ENCODE data around the gene PYY. TPM values are rescaled to one million over a fixed set of nuclear protein-coding genes. Genes with fewer than 3 reads are reported as not detected.
"Not testable (repeated sequence)": the region's sequence is repeated elsewhere in the genome, so short reads cannot be mapped to it uniquely, and the experiment has no call there.

Gene PYY
- total RNA-seq, 1 donor from 2014 or later = 0.64 TPM

DNA sequence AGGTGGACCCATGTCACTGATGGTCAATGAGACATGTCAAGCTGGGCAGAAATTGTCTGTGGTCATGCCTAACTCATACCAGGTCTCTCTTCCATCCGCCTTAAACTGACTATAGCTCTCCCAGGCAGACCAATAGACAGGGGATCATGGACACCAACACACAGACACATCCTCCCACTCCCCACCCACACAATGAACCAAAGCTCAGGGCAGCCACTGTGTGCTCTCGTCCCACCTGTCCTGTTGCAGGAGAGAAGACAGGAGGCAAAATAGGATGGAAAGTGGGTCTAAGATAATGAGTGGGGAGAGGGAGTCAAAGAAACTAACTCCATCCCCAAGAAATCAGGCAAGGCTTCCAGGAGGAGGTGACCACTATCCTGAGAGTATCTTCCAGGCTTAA, 3.2 kb downstream of the PYY start:
- no peak for DNase-seq (ENCODE audit: extremely low read depth, low read depth, low spot score)

- no peak for DNase-seq (ENCODE audit: extremely low read depth, low read depth, low spot score)
Measured at GRCh38 chr17:43949781-43950180, 4.0 kb downstream of the PYY start.

- DNase-seq (ENCODE audit: extremely low read depth, low read depth, low spot score) = no peak
Measured at GRCh38 chr17:43946781-43947180, 7.0 kb downstream of the PYY start.

DNA sequence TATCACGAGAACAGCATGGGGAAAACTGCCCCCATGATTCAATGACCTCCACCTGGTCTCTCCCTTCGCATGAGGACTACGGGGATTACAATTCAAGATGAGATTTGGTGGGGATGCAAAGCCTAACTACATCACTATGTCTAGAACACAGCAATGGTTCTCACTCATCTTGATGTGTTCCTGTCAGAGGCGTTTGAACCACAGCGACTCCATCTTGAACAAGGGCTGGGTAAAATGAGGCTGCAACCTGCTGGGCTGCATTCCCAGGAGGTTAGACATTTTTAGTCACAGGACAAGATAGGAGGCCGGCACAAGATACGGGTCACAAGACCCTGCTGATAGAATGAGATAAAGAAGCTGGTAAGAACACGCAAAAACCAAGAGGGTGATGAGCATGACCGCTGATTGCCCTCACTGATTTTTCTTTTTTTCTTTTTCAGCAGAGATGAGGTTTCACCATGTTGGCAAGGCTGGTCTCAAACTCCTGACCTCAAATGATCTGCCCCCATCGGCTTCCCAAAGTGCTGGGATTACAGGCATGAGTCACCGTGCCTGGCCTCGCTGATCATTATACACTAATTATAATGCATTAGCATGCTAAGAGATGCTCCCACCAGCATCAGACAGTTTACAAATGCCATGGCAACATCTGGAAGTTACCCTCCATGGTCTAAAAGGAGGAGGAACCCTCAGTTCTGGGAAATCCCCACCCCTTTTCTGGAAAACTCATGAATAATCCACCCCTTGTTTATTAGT, 8.5 kb downstream of the PYY start:
- no peak for DNase-seq (ENCODE audit: extremely low read depth, low read depth, low spot score)

DNA sequence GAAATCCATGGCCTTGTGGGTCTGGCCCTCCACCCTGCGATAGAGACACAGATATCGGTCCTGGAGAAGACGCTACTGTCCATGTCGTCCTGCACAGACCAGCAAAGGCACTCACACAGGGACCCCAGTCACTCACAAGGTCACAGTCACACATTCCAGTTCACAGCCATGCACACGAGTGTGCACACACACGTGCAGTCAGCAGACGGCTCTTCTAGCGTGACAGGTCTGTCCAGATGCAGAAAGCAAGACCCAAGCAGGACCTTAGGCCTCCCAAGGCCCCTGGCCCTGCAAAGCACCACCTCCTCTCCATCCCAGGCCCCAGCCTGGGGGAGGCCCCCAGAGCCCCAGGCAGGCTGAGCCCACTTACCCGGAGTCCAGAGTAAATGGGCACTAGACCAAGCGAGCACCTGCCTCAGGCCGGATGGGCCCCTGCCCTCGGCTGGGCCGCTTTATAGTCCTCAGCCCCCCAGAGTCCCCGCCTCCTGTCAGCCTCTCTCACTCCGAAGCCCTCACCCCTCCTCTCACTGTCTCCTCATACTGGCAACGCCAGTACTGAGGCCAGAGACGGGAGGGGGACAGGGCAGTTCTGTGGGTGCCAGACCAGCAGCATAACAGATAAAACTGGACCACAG, 11.6 kb downstream of the PYY start, which contains the start of gene PPY:
Gene PPY (minus strand): TSS at position 426 of the 635 bp plus-strand sequence. CDS start 822 bp downstream, outside the sequence.
- DNase-seq (ENCODE audit: extremely low read depth, low read depth, low spot score) = no peak

GRCh38 chr17:43940630-43941029, 13.1 kb downstream of the PYY start:
- DNase-seq (ENCODE audit: extremely low read depth, low read depth, low spot score) = no peak

DNA sequence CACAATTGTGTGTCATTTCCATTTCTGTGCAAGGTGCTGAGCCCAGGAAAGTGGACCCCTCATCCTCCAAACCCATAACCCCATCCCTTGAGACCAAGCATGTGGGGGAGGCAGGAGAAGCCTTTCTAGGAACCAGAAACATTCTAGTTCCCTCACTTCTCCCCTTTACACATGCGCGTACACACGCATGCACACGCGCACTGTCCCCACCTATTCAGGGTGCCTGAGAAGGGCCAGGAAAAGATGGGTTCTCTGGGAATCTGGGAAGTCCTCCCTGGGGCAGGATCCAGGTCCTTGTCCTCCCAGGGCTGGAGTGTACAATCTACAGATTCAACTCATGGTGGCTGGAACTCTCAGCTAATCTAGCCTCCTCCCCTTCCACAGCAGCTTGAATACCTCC, 13.9 kb downstream of the PYY start:
- DNase-seq (ENCODE audit: extremely low read depth, low read depth, low spot score) = no peak

GRCh38 chr17:43939452-43939851, 14.3 kb downstream of the PYY start:
- not testable (repeated sequence) for DNase-seq (ENCODE audit: extremely low read depth, low read depth, low spot score)

DNA sequence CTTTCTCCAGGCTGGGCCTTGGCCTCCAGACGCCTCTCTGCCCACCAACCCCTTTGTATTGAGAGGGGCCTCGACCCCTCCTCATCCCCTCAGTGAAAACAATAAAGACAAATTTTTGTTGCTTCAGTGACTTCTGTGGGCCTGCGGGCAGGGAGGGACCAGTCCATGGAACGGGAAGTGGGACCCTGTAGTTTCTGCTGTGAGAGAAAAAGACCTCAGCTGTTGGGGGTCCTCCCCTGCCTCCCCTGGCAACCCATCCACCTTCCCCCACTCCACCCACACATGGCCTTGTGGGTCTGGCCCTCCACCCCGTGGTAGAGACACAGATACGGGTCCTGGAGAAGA, 14.9 kb downstream of the PYY start:
- DNase-seq (ENCODE audit: extremely low read depth, low read depth, low spot score) = no peak

GRCh38 chr17:43936434-43936833, 17.3 kb downstream of the PYY start:
- DNase-seq (ENCODE audit: extremely low read depth, low read depth, low spot score) = no peak

GRCh38 chr17:43935926-43936261, 17.8 kb downstream of the PYY start:
- no peak for DNase-seq (ENCODE audit: extremely low read depth, low read depth, low spot score)

- DNase-seq (ENCODE audit: extremely low read depth, low read depth, low spot score) = no peak
Measured at GRCh38 chr17:43935204-43935925, 18.4 kb downstream of the PYY start.

- no peak for DNase-seq (ENCODE audit: extremely low read depth, low read depth, low spot score)
Measured at GRCh38 chr17:43932923-43933322, 20.8 kb downstream of the PYY start.

DNA sequence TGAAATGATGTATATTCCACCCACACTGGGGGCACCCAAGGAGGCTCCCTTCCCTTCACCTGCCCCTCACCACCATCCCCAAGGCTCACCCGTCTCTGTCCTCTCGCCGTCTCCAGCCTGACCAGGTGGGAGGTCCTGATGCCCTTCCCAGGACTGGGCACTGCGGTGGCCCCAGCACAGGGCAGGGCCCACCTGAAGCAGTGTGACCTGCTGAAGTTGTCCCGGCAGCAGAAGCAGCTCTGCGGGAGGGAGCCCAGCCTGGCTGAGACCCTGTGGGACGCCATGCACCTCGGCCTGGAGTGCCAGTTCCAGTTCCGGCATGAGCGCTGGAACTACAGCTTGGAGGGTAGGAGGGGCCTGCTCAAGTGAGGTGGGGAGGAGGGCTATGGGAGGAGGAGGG, 21.4 kb downstream of the PYY start:
- DNase-seq (ENCODE audit: extremely low read depth, low read depth, low spot score) = no peak

- no peak for DNase-seq (ENCODE audit: extremely low read depth, low read depth, low spot score)
Measured at GRCh38 chr17:43931062-43931571, 22.6 kb downstream of the PYY start.

- no peak for DNase-seq (ENCODE audit: extremely low read depth, low read depth, low spot score)
Measured at GRCh38 chr17:43928609-43929008, 25.1 kb downstream of the PYY start.

GRCh38 chr17:43927929-43928328, 25.8 kb downstream of the PYY start:
- not testable (repeated sequence) for DNase-seq (ENCODE audit: extremely low read depth, low read depth, low spot score)

- DNase-seq (ENCODE audit: extremely low read depth, low read depth, low spot score) = no peak
Measured at GRCh38 chr17:43927060-43927864, 26.5 kb downstream of the PYY start.

DNA sequence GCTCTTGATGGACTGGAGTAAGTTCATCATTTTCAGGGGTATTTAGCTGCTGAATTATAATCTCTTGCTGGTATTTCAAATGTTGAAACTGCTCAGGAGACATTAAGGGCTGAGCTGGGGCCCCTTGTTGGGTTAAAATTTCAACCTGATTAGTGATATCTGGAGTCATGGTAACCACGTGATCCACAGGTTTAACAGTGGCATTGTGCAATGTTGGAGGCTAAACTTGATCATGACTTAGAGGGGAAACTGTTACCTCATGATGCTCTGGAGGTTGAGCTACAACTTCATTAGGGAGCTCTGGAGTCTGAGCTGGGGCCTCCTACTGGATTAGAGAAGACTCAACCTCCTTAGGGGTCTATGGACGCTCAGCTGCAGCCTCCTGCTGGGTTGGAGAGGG, 29.2 kb downstream of the PYY start:
- no peak for DNase-seq (ENCODE audit: extremely low read depth, low read depth, low spot score)

DNA sequence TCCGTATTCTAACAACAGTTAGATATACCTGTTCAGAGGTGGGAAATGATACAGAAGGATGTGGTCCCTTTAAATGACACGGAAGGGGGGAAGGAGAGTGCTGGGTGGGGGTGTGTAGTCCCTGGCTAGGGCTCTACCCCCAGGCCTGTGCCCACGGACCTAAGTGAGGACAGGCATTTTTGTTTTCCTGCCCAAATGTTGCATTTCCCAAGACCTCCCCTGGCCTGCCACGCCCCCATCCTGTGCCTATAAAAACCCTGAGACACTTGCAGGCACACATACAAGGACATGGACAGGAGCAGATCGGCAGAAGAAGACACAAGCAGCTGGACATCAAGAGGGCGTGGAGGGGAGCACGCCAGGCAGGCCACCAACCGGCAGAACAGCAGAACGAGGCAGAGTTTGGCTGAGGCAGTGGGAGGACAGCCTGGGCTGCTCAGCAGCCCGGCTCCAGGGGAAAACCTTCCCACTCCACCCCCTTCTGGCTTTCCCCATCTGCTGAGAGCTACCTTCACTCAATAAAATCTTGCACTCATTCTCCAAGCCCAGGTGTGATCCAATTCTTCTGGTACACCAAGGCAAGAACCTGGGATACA, 33.1 kb downstream of the PYY start:
- no peak for DNase-seq (ENCODE audit: extremely low read depth, low read depth, low spot score)

DNA sequence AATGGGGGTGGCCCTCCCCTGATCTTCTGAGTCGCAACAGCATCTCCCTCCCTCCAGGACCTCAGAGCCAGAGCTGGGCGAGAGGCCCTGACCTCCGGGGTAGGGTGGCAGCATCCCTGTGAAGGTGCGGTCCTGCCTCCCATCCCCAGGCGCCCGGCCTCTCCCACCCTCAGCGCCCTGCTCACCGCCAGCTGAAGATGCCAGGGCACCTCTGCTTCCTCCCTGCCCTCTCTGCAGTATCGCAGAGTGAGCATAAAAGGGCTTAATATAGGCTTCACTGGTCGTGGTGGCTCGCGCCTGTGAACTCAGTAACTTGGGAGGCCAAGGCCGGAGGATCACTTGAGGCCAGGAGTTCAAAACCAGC, 35.7 kb downstream of the PYY start:
- no peak for DNase-seq (ENCODE audit: extremely low read depth, low read depth, low spot score)
